HepG2 (cell line): ENCODE data around the gene HSFX1. TPM values are rescaled to one million over a fixed set of nuclear protein-coding genes. Genes with fewer than 3 reads are reported as not detected.

Experiments used
- ATAC-seq: fragments of 200-7000 bp; cut with Tn5 transposase; 3 replicates; pipeline ENCODE4 v1.9.1; 2020; ENCODE audit warnings: mild to moderate bottlenecking, moderate library complexity
- BruUV-seq: library from RNA; stranded (reverse); fragments of 400-500 nt; replicated peaks from 2 replicates; lab custom pipeline; 2021; lab: Mats Ljungman, UMichigan
- CTCF ChIA-PET: fragments of 300-600 bp; formaldehyde crosslinking; extraction: SDS; loops from one replicate; lab custom pipeline; 2021; ENCODE audit warnings: low total read pairs, inconsistent platforms, low intra/inter-chr PET ratio; lab: Yijun Ruan, JAX
- POLR2A ChIA-PET: fragments of 350-600 bp; sonication (Branson Sonifier 250); formaldehyde crosslinking; loops from one replicate; lab custom pipeline; 2020; ENCODE audit warnings: antibody characterized with exemption, inconsistent platforms; lab: Yijun Ruan, JAX
- DNase-seq: peaks from one replicate; pipeline ENCODE4 v3.0.0-alpha.2; 2015; ENCODE audit warnings: low spot score
- FAIRE-seq: peaks from 3 replicates; lab custom pipeline; 2011; peaks lifted over from hg19 to GRCh38; lab: Jason Lieb, UNC
- H2AFZ ChIP-seq: one replicate; pipeline ENCODE4 v1.6.1; 2011; ENCODE audit warnings: low read length, inconsistent platforms
- H3K27ac ChIP-seq: fragments of 300-600 bp; 3 replicates; pipeline ENCODE4 v1.8.0; 2011; ENCODE audit warnings: mixed run types, mild to moderate bottlenecking, mixed read lengths, low read length, inconsistent platforms; ENCODE audit not compliant: insufficient read depth; ENCODE audit errors: extremely low read length
- H3K27me3 ChIP-seq, 2 experiments: fragments of 200-600 bp in 1 of 2; 2 replicates in 1 of 2; 3 replicates in 1 of 2; pipeline versions ENCODE4 v1.6.0 to v1.8.0; 2011; ENCODE audit warnings: low read length in 2 of 2, mild to moderate bottlenecking in 2 of 2, moderate library complexity in 2 of 2, inconsistent platforms in 1 of 2; ENCODE audit not compliant: insufficient read depth in 2 of 2, control insufficient read depth in 1 of 2
- H3K36me3 ChIP-seq, 2 experiments: fragments of 200-600 bp in 1 of 2; replicated peaks in 1 of 2; 2 replicates in 1 of 2; 3 replicates in 1 of 2; pipeline versions ENCODE4 v1.5.1 to v1.8.0; 2011; ENCODE audit warnings: low read length in 2 of 2, inconsistent platforms in 1 of 2; ENCODE audit not compliant: insufficient read depth in 2 of 2, control insufficient read depth in 1 of 2
- H3K4me1 ChIP-seq: 2 replicates; pipeline ENCODE4 v1.5.1; 2012; ENCODE audit warnings: low read length, inconsistent platforms; ENCODE audit not compliant: insufficient read depth
- H3K4me2 ChIP-seq: 2 replicates; pipeline ENCODE4 v1.6.0; 2011; ENCODE audit warnings: low read depth, low read length, inconsistent platforms
- H3K4me3 ChIP-seq, 3 experiments: fragments of 200-600 bp in 1 of 3; sonication (generic), shearing (Covaris generic) in 1 of 3; replicated peaks in 1 of 3; 2 replicates each; pipeline ENCODE4 v1.5.1; 2011 to 2016; ENCODE audit warnings: low read length in 3 of 3, inconsistent platforms in 2 of 3, low read depth in 2 of 3, mild to moderate bottlenecking in 2 of 3, control low read depth in 1 of 3, mixed read lengths in 1 of 3; ENCODE audit not compliant: insufficient read depth in 1 of 3
- H3K79me2 ChIP-seq: one replicate; pipeline ENCODE4 v1.6.1; 2011; ENCODE audit warnings: low read length, inconsistent platforms; ENCODE audit not compliant: insufficient read depth
- H3K9ac ChIP-seq: 2 replicates; pipeline ENCODE4 v1.6.0; 2011; ENCODE audit warnings: mild to moderate bottlenecking, low read depth, low read length, inconsistent platforms; ENCODE audit not compliant: insufficient read depth
- H3K9me3 ChIP-seq: 2 replicates; pipeline ENCODE4 v1.5.1; 2012; ENCODE audit warnings: mild to moderate bottlenecking, low read length
- H4K20me1 ChIP-seq: 2 replicates; pipeline ENCODE4 v1.6.0; 2011; ENCODE audit warnings: inconsistent platforms, mild to moderate bottlenecking, low read length, moderate library complexity; ENCODE audit not compliant: insufficient read depth
- ATAD3A ChIP-seq: sonication (generic); formaldehyde crosslinking; IDR thresholded peaks from 2 replicates; pipeline ENCODE4 v1.4.0; 2020; ENCODE audit warnings: missing genetic modification reagents
- BRD4 ChIP-seq: sonication (generic); formaldehyde crosslinking; IDR thresholded peaks from 2 replicates; pipeline ENCODE4 v1.4.0; 2020; ENCODE audit warnings: missing genetic modification reagents
- DBP ChIP-seq: sonication (generic); formaldehyde crosslinking; IDR thresholded peaks from 2 replicates; pipeline ENCODE4 v1.4.0; 2020; ENCODE audit warnings: missing genetic modification reagents; ENCODE audit errors: not compliant biosample characterization
- FOXJ3 ChIP-seq: sonication (generic); formaldehyde crosslinking; IDR thresholded peaks from 2 replicates; pipeline ENCODE4 v1.4.0; 2020; ENCODE audit warnings: missing genetic modification reagents, mild to moderate bottlenecking, borderline replicate concordance
- HMGXB4 ChIP-seq, 2 experiments: sonication (generic) in 1 of 2; formaldehyde crosslinking in 1 of 2; IDR thresholded peaks; 2 replicates each; pipeline versions ENCODE4 v1.4.0 to v1.6.1; 2018 to 2020; ENCODE audit warnings: missing genetic modification reagents in 2 of 2, borderline replicate concordance in 1 of 2, low read depth in 1 of 2, mild to moderate bottlenecking in 1 of 2, missing biosample characterization in 1 of 2
- IKZF5 ChIP-seq: IDR thresholded peaks from 2 replicates; pipeline ENCODE4 v1.6.1; 2018; ENCODE audit warnings: missing genetic modification reagents, mild to moderate bottlenecking, missing compliant biosample characterization
- ISX ChIP-seq: sonication (generic); formaldehyde crosslinking; conservative IDR thresholded peaks from 2 replicates; pipeline ENCODE4 v1.5.0; 2020; ENCODE audit warnings: missing genetic modification reagents
- KAT2B ChIP-seq: fragments of 150-350 bp; IDR thresholded peaks from 2 replicates; pipeline ENCODE4 v1.6.1; 2014; ENCODE audit warnings: low read depth, low read length, borderline replicate concordance
- NKX3-1 ChIP-seq: sonication (generic); formaldehyde crosslinking; IDR thresholded peaks from 2 replicates; pipeline ENCODE4 v1.5.0; 2020; ENCODE audit warnings: missing genetic modification reagents
- ZNF180 ChIP-seq: sonication (generic); formaldehyde crosslinking; IDR thresholded peaks from 2 replicates; pipeline ENCODE4 v1.4.0; 2020; ENCODE audit warnings: low read depth, missing genetic modification reagents, borderline replicate concordance
- ZNF260 ChIP-seq: sonication (generic); formaldehyde crosslinking; IDR thresholded peaks from 2 replicates; pipeline ENCODE4 v1.4.0; 2020; ENCODE audit warnings: missing genetic modification reagents, low read depth, mild to moderate bottlenecking, borderline replicate concordance
- ZNF747 ChIP-seq: sonication (generic); formaldehyde crosslinking; IDR thresholded peaks from 2 replicates; pipeline ENCODE4 v1.8.1; 2023; ENCODE audit warnings: missing genetic modification reagents, mild to moderate bottlenecking, borderline replicate concordance
- WGBS: methylation state at CpG from one replicate; pipeline ENCODE4 v1.1.6; 2017; ENCODE audit warnings: low lambda C conversion rate; 5-methylcytosine and 5-hydroxymethylcytosine counted together
- in situ Hi-C: cut with HindIII; loops from 2 replicates; pipeline ENCODE4 v1.10.0; 2017; ENCODE audit warnings: low pct_unique_long_range_greater_than_20kb; ENCODE audit not compliant: extremely low pct_ligation_motif_present
- intact Hi-C: fragments of 100-400 bp; cut with micrococcal nuclease; formaldehyde crosslinking; loops from one replicate; pipeline ENCODE4 v1.10.0; 2022; ENCODE audit not compliant: unreplicated experiment
- polyA plus RNA-seq, 8 experiments: library from polyadenylated mRNA; depleted of rRNA in 3 of 8; stranded (reverse) in 7 of 8; unstranded in 1 of 8; fragments of >200 nt; fragmentation: Illumina TruSeq in 4 of 8; extraction: Trizol in 4 of 8; gene quantifications; 2 replicates each; pipeline versions ENCODE4 v1.2.1 to v1.2.3, GENCODE V29; 2011 to 2016; ENCODE audit warnings: low read depth in 4 of 8, missing spikeins in 1 of 8, mixed read lengths in 1 of 8; ENCODE audit not compliant: insufficient read depth in 1 of 8
- total RNA-seq, 5 experiments: library from RNA; depleted of rRNA; stranded (reverse); fragments of >200 nt; fragmentation: Illumina TruSeq; extraction: Trizol; gene quantifications; 2 replicates each; pipeline ENCODE4 v1.2.3, GENCODE V29; 2016; ENCODE audit warnings: low read depth in 1 of 5

HSFX1 gene
- total and polyA plus RNA-seq, 2 of the 13 experiments (the other 11 are each of a cell fraction or from before 2014, with no cell fraction given) = 0.08 to 0.09 TPM

GRCh38 chrX:149759824-149760223, 14.0 kb upstream of the HSFX1 start:
- ChIA-PET CTCF (no interaction called here), POLR2A (no interaction called here)
- in situ Hi-C loops = no loop called here
- BruUV-seq = no TSS peak
- Histone ChIP-seq H3K9me3 (no peaks in the 10 kb centered on the region), H3K4me2 (no peak overlapping the region), H3K4me1 (no peaks in the 10 kb centered on the region), H3K27ac (no peak overlapping the region), H3K27me3 (no peaks in the 10 kb centered on the region; a peak in 1 of 5 replicates), H3K79me2 (no peaks in the 10 kb centered on the region), H3K9ac (no peak overlapping the region), H3K4me3 (no peak overlapping the region), H4K20me1 (no peaks in the 10 kb centered on the region), H2AFZ (no peak overlapping the region), H3K36me3 (no peaks in the 10 kb centered on the region)
- ATAC-seq = no peak
- WGBS = no CpG with 5 or more reads among the region's 7 CpGs
- no peak for FAIRE-seq
- TF ChIP-seq FOXJ3 (CRISPR knock-in tag) (no peak), IKZF5 (no peak), HMGXB4 (CRISPR knock-in tag; IDR thresholded peaks at IDR 0.05; ENCODE audit: borderline replicate concordance in 1 of 2, low read depth in 1 of 2) (no peak), BRD4 (CRISPR knock-in tag) (no peak)
- DNase-seq = no peak
- intact Hi-C loops = no loop called here

- intact Hi-C loops = no loop called here
Measured at GRCh38 chrX:149760965-149761364, 12.9 kb upstream of the HSFX1 start.

More at GRCh38 chrX:149760965-149761364, 12.9 kb upstream of the HSFX1 start:
- in situ Hi-C loops = no loop called here
- no TSS peak for BruUV-seq
- Histone ChIP-seq H3K9ac (no peak overlapping the region), H3K36me3 (no peaks in the 10 kb centered on the region), H3K9me3 (no peaks in the 10 kb centered on the region), H3K27ac (no peak overlapping the region), H3K4me3 (no peak overlapping the region), H3K27me3 (no peaks in the 10 kb centered on the region), H4K20me1 (no peaks in the 10 kb centered on the region), H3K79me2 (no peaks in the 10 kb centered on the region), H3K4me1 (no peaks in the 10 kb centered on the region), H3K4me2 (no peak overlapping the region), H2AFZ (no peak overlapping the region)
- TF ChIP-seq ISX (CRISPR knock-in tag) (no peak), KAT2B (no peak), DBP (CRISPR knock-in tag) (no peak), ZNF747 (CRISPR knock-in tag) (no peak), ATAD3A (no peak), ZNF180 (CRISPR knock-in tag) (no peak), NKX3-1 (CRISPR knock-in tag) (no peak), ZNF260 (CRISPR knock-in tag) (no peak)
- WGBS = no CpG with 5 or more reads among the region's 3 CpGs
- ChIA-PET POLR2A (no interaction called here), CTCF (no interaction called here)
- FAIRE-seq (no peak), DNase-seq (no peak), ATAC-seq (no peak)
